Frontal cortex (tissue), 4 donors: Measurements from ENCODE around the gene ZNF718. TPM values are rescaled to one million over a fixed set of nuclear protein-coding genes. Genes with fewer than 3 reads are reported as not detected.
"Not testable (repeated sequence)": the region's sequence is repeated elsewhere in the genome, so short reads cannot be mapped to it uniquely, and the experiment has no call there.

Experiments
- DNase-seq, 2 donors: peaks; one replicate each; pipeline ENCODE4 v3.0.0; 2012; ENCODE audit warnings: low spot score in 2 of 2
- FAIRE-seq: peaks from 2 replicates; lab custom pipeline; 2012; peaks lifted over from hg19 to GRCh38; lab: Jason Lieb, UNC
- total RNA-seq: library from RNA; depleted of rRNA; stranded (reverse); fragments of >200 nt; gene quantifications from one replicate; pipeline ENCODE4 v1.2.3, GENCODE V29; 2014
- donor health status: control.
- donor health status: control.
- donor health status: control.

ZNF718 gene
- total RNA-seq, 1 donor from 2014 or later: 26.1 TPM

DNA sequence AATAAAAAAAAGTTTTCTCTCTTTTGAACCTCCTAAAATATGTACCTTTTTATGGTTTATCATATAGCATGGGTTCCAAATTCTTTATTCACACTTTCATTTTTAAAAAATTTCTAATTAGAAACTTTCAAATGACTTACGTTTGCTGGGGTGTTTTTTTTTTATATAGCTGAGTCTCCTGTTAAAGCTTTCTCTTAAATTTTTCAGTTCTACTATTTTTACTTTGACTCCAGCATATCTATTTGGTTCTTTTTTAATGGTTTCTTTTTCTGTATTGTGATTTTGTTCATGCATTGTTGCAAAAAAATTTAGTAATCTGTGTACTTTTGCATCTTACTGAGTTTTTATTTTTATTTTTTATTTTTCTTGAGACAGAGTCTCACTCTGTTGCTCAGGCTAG lies 22.3 kb downstream of the ZNF718 start:
- DNase-seq (no peak), FAIRE-seq (no peak)

DNA sequence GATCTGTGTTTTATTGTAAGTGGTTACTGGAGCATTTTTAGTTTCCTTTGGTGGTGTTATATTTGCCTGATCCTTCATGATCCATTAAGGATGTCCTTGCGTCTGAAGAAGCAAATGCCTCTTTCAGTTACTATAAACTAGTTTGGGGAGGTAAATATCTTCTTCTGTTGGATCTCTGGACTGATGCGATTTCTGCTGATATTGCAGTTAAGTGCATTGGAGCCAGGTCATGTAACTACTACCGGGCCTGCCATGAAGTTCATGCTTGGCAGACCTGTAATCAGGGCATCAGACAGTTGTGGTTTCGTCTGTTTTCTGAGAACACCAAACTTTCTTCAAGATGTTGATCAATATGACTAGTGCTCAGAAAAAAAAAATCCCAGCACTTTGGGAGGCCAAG lies 22.9 kb downstream of the ZNF718 start:
- DNase-seq (no peak), FAIRE-seq (no peak)

DNA sequence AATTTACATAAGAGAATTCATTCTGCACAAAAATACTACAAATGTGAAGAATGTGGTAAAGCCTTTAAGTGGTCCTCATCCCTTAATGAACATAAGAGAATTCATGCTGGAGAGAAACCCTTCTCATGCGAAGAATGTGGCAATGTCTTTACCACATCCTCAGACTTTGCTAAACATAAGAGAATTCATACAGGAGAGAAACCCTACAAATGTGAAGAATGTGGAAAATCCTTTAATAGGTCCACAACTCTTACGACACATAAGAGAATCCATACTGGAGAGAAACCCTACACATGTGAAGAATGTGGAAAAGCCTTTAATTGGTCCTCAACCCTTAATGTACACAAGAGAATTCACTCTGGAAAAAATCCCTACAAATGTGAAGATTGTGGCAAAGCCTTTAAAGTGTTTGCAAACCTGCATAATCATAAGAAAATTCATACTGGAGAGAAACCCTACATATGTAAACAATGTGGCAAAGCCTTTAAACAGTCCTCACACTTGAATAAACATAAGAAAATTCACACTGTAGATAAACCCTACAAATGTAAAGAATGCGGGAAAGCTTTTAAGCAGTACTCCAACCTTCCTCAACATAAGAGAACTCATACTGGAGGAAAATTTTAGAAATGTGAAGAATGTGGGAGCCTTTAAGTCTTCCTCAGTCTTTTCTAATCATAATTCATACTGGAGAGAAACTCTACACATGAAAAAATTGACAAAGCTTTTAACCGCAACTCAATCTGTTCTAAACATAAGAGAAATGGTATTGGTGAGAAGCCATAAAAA lies 37.4 kb downstream of the ZNF718 start:
- FAIRE-seq (no peak), DNase-seq (no peak)

GRCh38 chr4:169640-170039 lies 45.3 kb downstream of the ZNF718 start:
- FAIRE-seq, DNase-seq: not testable (repeated sequence)

GRCh38 chr4:171318-171717 lies 47.0 kb downstream of the ZNF718 start:
- not testable (repeated sequence) for FAIRE-seq

GRCh38 chr4:173666-174314 lies 49.5 kb downstream of the ZNF718 start:
- DNase-seq: no peak
- FAIRE-seq: no peak

More at GRCh38 chr4:171318-171717, 47.0 kb downstream of the ZNF718 start:
- not testable (repeated sequence) for DNase-seq

DNA sequence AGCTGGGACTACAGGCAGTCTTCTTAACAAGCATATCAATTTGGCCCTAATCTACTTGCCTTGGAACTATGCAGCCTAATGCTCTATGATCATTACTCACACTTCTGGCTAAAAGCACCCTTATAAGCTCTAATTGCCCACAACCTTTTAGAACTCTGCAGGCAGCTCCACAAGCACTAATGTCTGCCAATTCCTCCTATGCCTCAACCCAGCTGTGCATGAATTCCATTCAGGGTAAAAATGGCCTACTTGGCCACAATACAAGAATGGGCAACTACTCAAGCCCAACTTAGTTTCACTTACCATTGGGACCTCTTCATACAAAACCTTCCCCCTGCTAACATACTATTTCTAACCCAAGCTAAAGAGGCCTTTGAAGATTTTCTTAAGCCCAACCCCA lies 51.7 kb downstream of the ZNF718 start:
- DNase-seq (no peak), FAIRE-seq (no peak)

GRCh38 chr4:176995-177394 lies 52.7 kb downstream of the ZNF718 start:
- DNase-seq (no peak), FAIRE-seq (no peak)

DNA sequence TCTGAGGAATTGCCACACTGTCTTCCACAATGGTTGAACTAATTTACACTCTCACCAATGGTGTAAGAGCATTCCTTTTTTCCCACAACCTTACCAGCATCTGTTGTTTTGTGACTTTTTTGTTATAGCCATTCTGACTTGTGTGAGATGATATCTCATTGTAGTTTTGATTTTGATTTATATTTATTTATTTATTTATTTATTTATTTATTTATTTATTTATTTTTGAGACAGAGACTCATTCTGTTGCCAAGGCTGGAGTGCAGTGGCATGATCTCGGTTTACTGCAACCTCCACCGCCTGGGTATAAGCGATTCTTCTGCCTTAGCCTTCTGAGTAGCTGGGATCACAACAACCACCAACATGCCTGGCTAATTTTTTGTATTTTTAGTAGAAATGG lies 57.9 kb downstream of the ZNF718 start:
- DNase-seq, FAIRE-seq: not testable (repeated sequence)

DNA sequence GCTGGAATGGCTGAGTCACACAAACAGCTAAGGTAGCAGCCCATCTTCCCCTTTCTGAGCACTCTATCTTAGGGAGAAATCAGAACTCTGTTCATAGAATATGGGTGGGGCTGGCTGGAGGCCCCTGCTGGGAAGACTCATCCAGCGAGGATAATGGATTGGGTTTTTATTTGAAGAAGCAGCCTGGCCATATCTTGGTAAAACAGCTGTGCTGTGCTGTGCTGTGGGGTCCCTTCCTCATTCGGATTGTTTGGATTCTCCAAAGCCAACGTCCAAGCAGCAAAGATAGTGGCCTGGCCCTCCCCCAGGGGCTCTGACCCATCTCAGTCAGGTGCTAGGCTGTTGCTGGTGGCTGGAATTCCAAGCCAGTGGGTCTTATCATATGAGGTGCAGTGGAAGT lies 63.8 kb downstream of the ZNF718 start:
- DNase-seq (no peak), FAIRE-seq (no peak)

DNA sequence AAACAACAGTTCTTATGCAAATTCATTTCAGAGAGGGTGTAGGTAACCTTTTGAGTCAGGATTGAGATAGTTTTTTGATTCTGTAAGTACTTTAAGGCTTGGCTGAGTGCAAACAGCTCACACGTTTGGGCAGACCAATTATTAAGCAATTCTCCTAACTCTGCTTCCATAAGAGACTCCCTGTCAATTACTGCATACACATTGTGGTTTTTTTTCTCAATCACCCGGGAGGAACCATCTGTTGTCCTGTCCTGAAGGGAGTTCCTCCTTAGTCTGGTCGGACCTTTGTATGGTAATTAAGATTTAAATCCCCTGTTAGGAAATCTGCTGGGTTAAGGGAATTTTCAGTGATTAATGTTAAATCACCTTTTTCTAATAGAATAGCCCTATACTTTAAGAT lies 70.9 kb downstream of the ZNF718 start:
- not testable (repeated sequence) for DNase-seq, FAIRE-seq

DNA sequence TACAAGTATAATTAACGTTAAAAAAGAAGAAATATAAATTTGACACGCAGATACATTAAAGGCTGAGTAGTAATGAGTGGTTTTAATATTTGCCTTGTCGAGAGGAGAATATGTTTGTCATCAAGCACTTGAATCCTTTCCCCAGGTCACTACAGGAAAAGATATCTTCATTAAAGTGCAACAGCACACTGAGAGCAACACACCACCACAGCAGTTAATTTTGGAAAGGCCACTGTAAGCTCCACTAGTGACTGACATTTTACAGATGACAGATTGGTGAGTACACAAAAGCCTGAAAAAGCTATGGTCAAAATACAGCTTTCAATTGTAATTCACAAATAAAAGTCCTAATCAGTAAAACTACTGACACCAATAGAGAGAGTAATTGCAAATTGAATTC lies 76.6 kb downstream of the ZNF718 start:
- no peak for DNase-seq
- FAIRE-seq: no peak

GRCh38 chr4:202822-203221 lies 78.5 kb downstream of the ZNF718 start:
- not testable (repeated sequence) for FAIRE-seq, DNase-seq

DNA sequence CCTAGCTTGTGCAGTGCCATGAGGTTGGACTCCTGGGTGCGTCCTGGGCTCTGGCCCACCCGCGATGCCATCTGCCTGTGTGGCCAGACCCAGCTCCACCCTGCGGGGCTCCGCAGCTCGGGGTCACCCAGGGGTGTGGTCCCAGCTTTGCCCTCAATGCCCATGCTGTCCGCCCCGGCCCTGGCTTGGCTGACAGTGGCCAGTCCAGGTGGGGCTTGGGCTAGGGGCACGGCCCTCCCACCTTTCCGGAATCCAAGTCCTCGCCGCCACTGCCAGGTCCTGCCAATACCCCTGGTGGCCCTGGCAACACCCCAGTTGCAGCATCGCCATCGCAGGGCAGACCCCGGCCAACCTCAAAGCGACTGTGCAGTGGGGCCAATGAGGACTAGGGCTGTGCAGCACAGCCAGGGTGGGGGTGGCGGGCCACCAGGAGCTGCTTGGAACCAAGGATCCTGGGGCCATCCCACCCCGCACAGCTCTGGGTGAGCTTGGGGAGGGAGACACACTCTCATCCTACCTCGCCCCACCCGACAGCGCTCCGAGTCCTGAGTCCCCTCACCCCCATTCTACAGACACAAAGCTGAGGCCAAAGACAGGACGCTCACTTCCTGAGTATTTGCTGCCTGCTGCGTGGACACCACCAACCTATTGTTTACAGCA lies 80.9 kb downstream of the ZNF718 start:
- no peak for FAIRE-seq
- DNase-seq: no peak

GRCh38 chr4:206054-206453 lies 81.8 kb downstream of the ZNF718 start:
- DNase-seq (no peak), FAIRE-seq (no peak)

- not testable (repeated sequence) for FAIRE-seq
Observed at GRCh38 chr4:208416-209096, 84.3 kb downstream of the ZNF718 start.

GRCh38 chr4:211033-211511 lies 86.8 kb downstream of the ZNF718 start:
- DNase-seq (no peak), FAIRE-seq (no peak)

More at GRCh38 chr4:208416-209096, 84.3 kb downstream of the ZNF718 start:
- not testable (repeated sequence) for DNase-seq

DNA sequence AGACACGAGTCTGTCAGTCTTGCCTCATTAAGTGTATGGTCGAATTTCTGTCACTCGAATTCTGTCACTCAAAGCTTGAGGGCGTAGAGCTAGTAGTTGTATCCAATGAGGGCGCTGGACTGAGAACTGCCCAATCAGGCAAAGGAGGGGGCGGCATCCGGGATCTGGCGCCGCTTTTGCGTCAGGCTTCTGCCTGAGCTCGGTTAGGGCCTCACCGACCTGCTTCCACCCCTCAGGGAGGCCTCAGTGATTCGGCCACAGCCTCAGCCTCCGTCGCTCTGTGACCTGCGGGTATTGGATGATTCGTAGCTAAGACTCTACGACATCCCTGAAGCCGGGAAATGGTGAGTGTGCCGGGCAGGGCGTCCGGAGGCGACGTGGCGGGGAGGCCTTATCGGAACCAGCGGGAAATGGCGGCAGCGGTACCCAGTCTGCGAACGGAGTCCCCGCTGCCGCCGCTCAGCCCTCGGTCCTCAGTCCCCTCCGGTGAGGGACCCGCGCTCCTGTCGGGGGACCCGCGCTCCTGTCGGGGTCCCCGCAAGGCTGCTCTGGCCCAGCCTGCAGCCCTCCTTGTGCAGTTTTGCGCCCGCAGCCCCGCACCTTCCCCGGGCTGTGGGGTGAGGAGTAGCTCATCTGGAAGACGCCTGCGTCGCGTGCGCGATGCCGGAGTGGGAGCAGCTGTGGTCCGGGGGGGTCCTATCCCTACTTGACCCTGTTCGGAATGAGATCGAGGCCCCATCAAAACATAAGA lies 88.3 kb downstream of the ZNF718 start:
- DNase-seq: peak; percentile 59 to 83
- no peak for FAIRE-seq

DNA sequence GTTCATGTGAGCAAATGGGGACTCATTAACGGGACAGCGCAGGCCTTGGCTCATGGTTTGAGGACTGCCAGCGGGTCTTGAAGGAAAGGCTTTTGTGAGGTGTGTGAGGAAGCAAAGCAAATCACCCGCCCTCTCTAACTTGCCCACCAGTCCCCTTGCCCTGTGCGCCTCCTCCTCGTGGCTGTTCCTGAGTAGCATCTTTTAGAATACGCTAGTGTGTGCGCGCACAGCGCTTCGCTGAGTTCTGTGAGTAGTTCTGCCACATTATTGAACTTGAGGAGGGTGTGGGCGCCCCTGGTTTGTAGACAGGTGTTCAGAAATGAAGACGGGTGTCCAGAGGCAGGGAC lies 88.9 kb downstream of the ZNF718 start:
- not testable (repeated sequence) for DNase-seq

More for the DNA sequence above, 88.9 kb downstream of the ZNF718 start:
- not testable (repeated sequence) for FAIRE-seq
